ENCODE data around the gene PSAT1. TPM values are rescaled to one million over a fixed set of nuclear protein-coding genes. Genes with fewer than 3 reads are reported as not detected.

The PSAT1 gene
- 100 to 1,000 TPM in 1 of 8 experiments, 10 to 100 TPM in 7; 10.6 to 157 (median 59.5) TPM for total RNA-seq

GRCh38 chr9:78296893-78297671 is at the start of gene PSAT1:
Gene PSAT1 (plus strand): TSS chr9:78297125. CDS start chr9:78297211, 86 bp downstream.
- H3K4me1 ChIP-seq (replicated peaks in 1 of 2): peaks cover 8 to 9% of the 10 kb centered on the region in 2 donors
- ATAC-seq (replicated peaks in 6 of 8): peak; percentile 90 to 96 (median 96)
- H3K27ac ChIP-seq: peak within 1 kb of the TSS; percentile 95 to 98
- peak within 1 kb of the TSS; percentile 78 to 94 (median 92) for H3K4me3 ChIP-seq
- in situ Hi-C loops (cut with MboI; ENCODE audit: low pct_unique_long_range_greater_than_20kb in 2 of 9, low sequenced_read_pairs in 9 of 9, unreplicated experiment in 9 of 9): no loop called here
- WGBS, 10 experiments: 0 to 4% (median 0%) methylated on average over 3 to 28 of the region's 76 CpGs; no CpG with 5 or more reads in 6 of the 10 experiments

GRCh38 chr9:78248635-78249034 is 48.3 kb upstream of the PSAT1 start:
- in situ Hi-C loops (cut with MboI; ENCODE audit: low pct_unique_long_range_greater_than_20kb in 2 of 9, low sequenced_read_pairs in 9 of 9, unreplicated experiment in 9 of 9): loop anchor here in 1 of 9 experiments (25.0 kb wide), 1 partner anchor 811 kb away; no protein-coding TSS in a partner anchor
- WGBS, 10 experiments: 82 to 100% (median 97%) methylated on average over 1 of the region's 1 CpG; no CpG with 5 or more reads in 2 of the 10 experiments
- Histone ChIP-seq H3K4me3 (no peak overlapping the region), H3K27ac (no peak overlapping the region), H3K4me1 (replicated peaks in 1 of 2) (no peaks in the 10 kb centered on the region)
- ATAC-seq (replicated peaks in 6 of 8): no peak

GRCh38 chr9:78249542-78249941 is 47.4 kb upstream of the PSAT1 start:
- H3K27ac ChIP-seq: no peak overlapping the region
- H3K4me3 ChIP-seq: no peak overlapping the region
- in situ Hi-C loops (cut with MboI; ENCODE audit: low pct_unique_long_range_greater_than_20kb in 2 of 9, low sequenced_read_pairs in 9 of 9, unreplicated experiment in 9 of 9): loop anchor here in 1 of 9 experiments (25.0 kb wide), 1 partner anchor 812 kb away; no protein-coding TSS in a partner anchor
- no peaks in the 10 kb centered on the region for H3K4me1 ChIP-seq (replicated peaks in 1 of 2)
- no peak for ATAC-seq (replicated peaks in 6 of 8)

GRCh38 chr9:78252616-78253015 is 44.3 kb upstream of the PSAT1 start:
- WGBS, 10 experiments: 88 to 100% (median 100%) methylated on average over 1 of the region's 1 CpG; no CpG with 5 or more reads in 1 of the 10 experiments
- ATAC-seq (replicated peaks in 6 of 8): no peak
- Histone ChIP-seq H3K4me3 (no peak overlapping the region), H3K27ac (no peak overlapping the region), H3K4me1 (replicated peaks in 1 of 2) (no peaks in the 10 kb centered on the region)
- in situ Hi-C loops (cut with MboI; ENCODE audit: low pct_unique_long_range_greater_than_20kb in 2 of 9, low sequenced_read_pairs in 9 of 9, unreplicated experiment in 9 of 9): loop anchor here in 1 of 9 experiments (25.0 kb wide), 1 partner anchor 110 kb away; no protein-coding TSS in a partner anchor

- H3K27ac ChIP-seq: no peak overlapping the region
- 75 to 100% (median 89%) methylated on average over 1 to 4 of the region's 4 CpGs; no CpG with 5 or more reads in 2 of the 10 experiments for WGBS, 10 experiments
- in situ Hi-C loops (cut with MboI; ENCODE audit: low pct_unique_long_range_greater_than_20kb in 2 of 9, low sequenced_read_pairs in 9 of 9, unreplicated experiment in 9 of 9): loop anchor here in 1 of 9 experiments (25.0 kb wide), 1 partner anchor 109 kb away; no protein-coding TSS in a partner anchor
These were observed 43.6 kb upstream of the PSAT1 start for GRCh38 chr9:78253285-78253684.

GRCh38 chr9:78261403-78262001 is 35.4 kb upstream of the PSAT1 start:
- Histone ChIP-seq H3K4me3 (no peak overlapping the region), H3K27ac (no peak overlapping the region), H3K4me1 (replicated peaks in 1 of 2) (no peaks in the 10 kb centered on the region)
- in situ Hi-C loops (cut with MboI; ENCODE audit: low pct_unique_long_range_greater_than_20kb in 2 of 9, low sequenced_read_pairs in 9 of 9, unreplicated experiment in 9 of 9): loop anchor here in 1 of 9 experiments (25.0 kb wide), 1 partner anchor 101 kb away; no protein-coding TSS in a partner anchor
- ATAC-seq (replicated peaks in 6 of 8): no peak
- 10 to 100% (median 47%) methylated on average over 1 to 2 of the region's 2 CpGs; no CpG with 5 or more reads in 1 of the 10 experiments for WGBS, 10 experiments

More at GRCh38 chr9:78253285-78253684, 43.6 kb upstream of the PSAT1 start:
- no peaks in the 10 kb centered on the region for H3K4me1 ChIP-seq (replicated peaks in 1 of 2)
- no peak for ATAC-seq (replicated peaks in 6 of 8)
- no peak overlapping the region for H3K4me3 ChIP-seq

- H3K4me1 ChIP-seq (replicated peaks in 1 of 2): no peaks in the 10 kb centered on the region
- 83 to 100% (median 90%) methylated on average over 1 to 2 of the region's 2 CpGs for WGBS, 10 experiments
- H3K27ac ChIP-seq: no peak overlapping the region
- in situ Hi-C loops (cut with MboI; ENCODE audit: low pct_unique_long_range_greater_than_20kb in 2 of 9, low sequenced_read_pairs in 9 of 9, unreplicated experiment in 9 of 9): loop anchor here in 1 of 9 experiments (25.0 kb wide), 1 partner anchor 100 kb away; no protein-coding TSS in a partner anchor
- ATAC-seq (replicated peaks in 6 of 8): no peak
- H3K4me3 ChIP-seq: no peak overlapping the region
These were observed 34.3 kb upstream of the PSAT1 start for GRCh38 chr9:78262655-78263054.

- 89 to 100% (median 93%) methylated on average over 1 to 4 of the region's 4 CpGs; no CpG with 5 or more reads in 1 of the 10 experiments for WGBS, 10 experiments
- in situ Hi-C loops (cut with MboI; ENCODE audit: low pct_unique_long_range_greater_than_20kb in 2 of 9, low sequenced_read_pairs in 9 of 9, unreplicated experiment in 9 of 9): loop anchor here in 1 of 9 experiments (25.0 kb wide), 1 partner anchor 94 kb away; no protein-coding TSS in a partner anchor
These were observed 29.0 kb upstream of the PSAT1 start for GRCh38 chr9:78267889-78268288.

GRCh38 chr9:78269784-78270183 is 27.1 kb upstream of the PSAT1 start:
- Histone ChIP-seq H3K4me3 (no peak overlapping the region), H3K4me1 (replicated peaks in 1 of 2) (no peaks in the 10 kb centered on the region), H3K27ac (no peak overlapping the region)
- no peak for ATAC-seq (replicated peaks in 6 of 8)
- in situ Hi-C loops (cut with MboI; ENCODE audit: low pct_unique_long_range_greater_than_20kb in 2 of 9, low sequenced_read_pairs in 9 of 9, unreplicated experiment in 9 of 9): loop anchor here in 1 of 9 experiments (25.0 kb wide), 1 partner anchor 93 kb away; no protein-coding TSS in a partner anchor

More at GRCh38 chr9:78267889-78268288, 29.0 kb upstream of the PSAT1 start:
- H3K27ac ChIP-seq: no peak overlapping the region
- no peak for ATAC-seq (replicated peaks in 6 of 8)
- H3K4me3 ChIP-seq: no peak overlapping the region
- no peaks in the 10 kb centered on the region for H3K4me1 ChIP-seq (replicated peaks in 1 of 2)

- no peaks in the 10 kb centered on the region for H3K4me1 ChIP-seq (replicated peaks in 1 of 2)
- in situ Hi-C loops (cut with MboI; ENCODE audit: low pct_unique_long_range_greater_than_20kb in 2 of 9, low sequenced_read_pairs in 9 of 9, unreplicated experiment in 9 of 9): loop anchor here in 1 of 9 experiments (25.0 kb wide), 1 partner anchor 90 kb away; no protein-coding TSS in a partner anchor
- no peak for ATAC-seq (replicated peaks in 6 of 8)
- H3K27ac ChIP-seq: no peak overlapping the region
- H3K4me3 ChIP-seq: no peak overlapping the region
These were observed 24.6 kb upstream of the PSAT1 start for GRCh38 chr9:78272307-78272706.

- in situ Hi-C loops (cut with MboI; ENCODE audit: low pct_unique_long_range_greater_than_20kb in 2 of 9, low sequenced_read_pairs in 9 of 9, unreplicated experiment in 9 of 9): loop anchor here in 1 of 9 experiments (25.0 kb wide), 1 partner anchor 89 kb away; no protein-coding TSS in a partner anchor
- 60 to 100% (median 87%) methylated on average over 1 to 3 of the region's 3 CpGs; no CpG with 5 or more reads in 1 of the 10 experiments for WGBS, 10 experiments
These were observed 23.2 kb upstream of the PSAT1 start for GRCh38 chr9:78273761-78274160.

GRCh38 chr9:78278177-78278777 is 18.6 kb upstream of the PSAT1 start:
- Histone ChIP-seq H3K4me1 (replicated peaks in 1 of 2) (peaks cover 0 to 6% of the 10 kb centered on the region in 2 donors), H3K4me3 (no peak overlapping the region), H3K27ac (no peak overlapping the region)
- WGBS, 10 experiments: 25 to 100% (median 43%) methylated on average over 1 to 5 of the region's 5 CpGs
- peak in 3 of 8 experiments; percentile 66 to 77 (median 68) for ATAC-seq (replicated peaks in 6 of 8)
- in situ Hi-C loops (cut with MboI; ENCODE audit: low pct_unique_long_range_greater_than_20kb in 2 of 9, low sequenced_read_pairs in 9 of 9, unreplicated experiment in 9 of 9): no loop called here

More at GRCh38 chr9:78273761-78274160, 23.2 kb upstream of the PSAT1 start:
- no peak overlapping the region for H3K4me3 ChIP-seq
- ATAC-seq (replicated peaks in 6 of 8): peak in 2 of 8 experiments; percentile 74 to 81
- no peaks in the 10 kb centered on the region for H3K4me1 ChIP-seq (replicated peaks in 1 of 2)
- H3K27ac ChIP-seq: no peak overlapping the region
